GM23338 (cell line): Measurements from ENCODE around the gene SLFN12L. TPM values are rescaled to one million over a fixed set of nuclear protein-coding genes. Genes with fewer than 3 reads are reported as not detected.

Experiments used
- ATAC-seq: fragments of 200-7000 bp; cut with Tn5 transposase; 3 replicates; pipeline ENCODE4 v1.9.1; 2020
- DNase-seq: peaks from one replicate; pipeline ENCODE4 v3.0.0-alpha.2; 2015; ENCODE audit warnings: low spot score
- H2AFZ ChIP-seq: fragments of 200-600 bp; sonication (generic); 2 replicates; pipeline ENCODE4 v1.8.0; 2016; ENCODE audit warnings: antibody characterized with exemption, mild to moderate bottlenecking, moderate library complexity
- H3F3A ChIP-seq: fragments of 200-600 bp; sonication (generic); replicated peaks from 2 replicates; pipeline ENCODE4 v1.8.0; 2017; ENCODE audit warnings: antibody characterized with exemption, mixed run types, low read depth
- H3K27ac ChIP-seq: fragments of 200-600 bp; sonication (generic); 2 replicates; pipeline ENCODE4 v1.6.1; 2016; ENCODE audit warnings: low read depth
- H3K27me3 ChIP-seq: fragments of 200-600 bp; sonication (generic); 2 replicates; pipeline ENCODE4 v1.8.0; 2016; ENCODE audit warnings: mild to moderate bottlenecking, mixed run types, moderate library complexity; ENCODE audit not compliant: insufficient read depth
- H3K36me3 ChIP-seq: fragments of 200-600 bp; sonication (generic); 2 replicates; pipeline ENCODE4 v1.8.0; 2016; ENCODE audit warnings: mild to moderate bottlenecking; ENCODE audit not compliant: insufficient read depth
- H3K4me1 ChIP-seq: fragments of 200-600 bp; sonication (generic); 2 replicates; pipeline ENCODE4 v1.8.0; 2016; ENCODE audit warnings: mild to moderate bottlenecking, moderate library complexity; ENCODE audit not compliant: insufficient read depth
- H3K4me2 ChIP-seq: fragments of 200-600 bp; sonication (generic); 2 replicates; pipeline ENCODE4 v1.7.1; 2017; ENCODE audit warnings: mixed run types
- H3K4me3 ChIP-seq: fragments of 200-600 bp; sonication (generic); 2 replicates; pipeline ENCODE4 v1.6.1; 2016; ENCODE audit warnings: mixed run types
- H3K79me2 ChIP-seq: fragments of 200-600 bp; sonication (generic); replicated peaks from 2 replicates; pipeline ENCODE4 v1.8.0; 2017; ENCODE audit warnings: mild to moderate bottlenecking; ENCODE audit not compliant: insufficient read depth
- H3K9me2 ChIP-seq: fragments of 200-600 bp; sonication (generic); 2 replicates; pipeline ENCODE4 v1.8.0; 2017; ENCODE audit not compliant: insufficient read depth
- H4K20me1 ChIP-seq: fragments of 200-600 bp; sonication (generic); replicated peaks from 2 replicates; pipeline ENCODE4 v1.8.0; 2017; ENCODE audit warnings: mild to moderate bottlenecking; ENCODE audit not compliant: insufficient read depth
- H3K27ac Mint-ChIP-seq: 2 replicates; pipeline ENCODE4 v1.8.0; 2020; ENCODE audit warnings: inconsistent platforms, mild to moderate bottlenecking, moderate library complexity, mixed read lengths
- H3K27me3 Mint-ChIP-seq: 3 replicates; pipeline ENCODE4 v1.8.0; 2022; ENCODE audit warnings: low read depth, mild to moderate bottlenecking, moderate library complexity, mixed read lengths, inconsistent platforms; ENCODE audit not compliant: insufficient read depth, poor library complexity
- H3K36me3 Mint-ChIP-seq: 3 replicates; pipeline ENCODE4 v1.8.0; 2021; ENCODE audit warnings: low read depth, mild to moderate bottlenecking, inconsistent platforms, moderate library complexity, mixed read lengths
- H3K4me1 Mint-ChIP-seq: 3 replicates; pipeline ENCODE4 v1.8.0; 2020; ENCODE audit warnings: mild to moderate bottlenecking, inconsistent platforms, mixed read lengths
- H3K4me3 Mint-ChIP-seq: 3 replicates; pipeline ENCODE4 v1.8.0; 2021; ENCODE audit warnings: moderate library complexity, mild to moderate bottlenecking, inconsistent platforms, mixed read lengths
- H3K9me3 Mint-ChIP-seq: 3 replicates; pipeline ENCODE4 v1.8.0; 2020; ENCODE audit warnings: moderate library complexity, mild to moderate bottlenecking, inconsistent platforms, mixed read lengths
- CREB1 ChIP-seq: fragments of 250-450 bp; sonication (Bioruptor Pico); IDR thresholded peaks from 2 replicates; pipeline ENCODE4 v1.5.0; 2020; ENCODE audit warnings: low read depth, mild to moderate bottlenecking, moderate library complexity
- ETS1 ChIP-seq: IDR thresholded peaks from 2 replicates; pipeline ENCODE4 v1.6.1; 2016; ENCODE audit warnings: antibody characterized with exemption
- EZH2 ChIP-seq: fragments of 200-600 bp; sonication (generic); IDR thresholded peaks from one replicate; pipeline ENCODE4 v1.8.0; 2017; ENCODE audit warnings: antibody characterized with exemption, mild to moderate bottlenecking, low read depth; ENCODE audit not compliant: unreplicated experiment
- EZH2phosphoT487 ChIP-seq: fragments of 200-600 bp; sonication (generic); IDR thresholded peaks from one replicate; pipeline ENCODE4 v1.8.1; 2018; ENCODE audit warnings: antibody characterized with exemption; ENCODE audit not compliant: unreplicated experiment
- ZNF114 ChIP-seq: fragments of 250-450 bp; sonication (Bioruptor Pico); IDR thresholded peaks from 2 replicates; pipeline ENCODE4 v1.5.0; 2020; ENCODE audit warnings: mild to moderate bottlenecking, moderate library complexity
- ZNF331 ChIP-seq: fragments of 250-450 bp; sonication (Bioruptor Pico); IDR thresholded peaks from 2 replicates; pipeline ENCODE4 v1.5.0; 2020; ENCODE audit warnings: low read depth, mild to moderate bottlenecking, moderate library complexity
- polyA plus RNA-seq: library from polyadenylated mRNA; unstranded; fragments of >200 nt; fragmentation: Nextera tagmentation; extraction: Ambion mirVana; gene quantifications from 2 replicates; pipeline ENCODE4 v1.2.1, GENCODE V29; 2016
- total RNA-seq: library from RNA; depleted of rRNA; stranded (reverse); fragments of >200 nt; shearing (Covaris generic); gene quantifications from 2 replicates; pipeline ENCODE4 v1.2.3, GENCODE V29; 2014
- TF ChIP-seq, protein P1 (sequence below): IDR thresholded peaks from one replicate; pipeline ENCODE4 v1.6.1; 2018; ENCODE audit warnings: antibody characterized with exemption; ENCODE audit not compliant: unreplicated experiment

SLFN12L gene
- total and polyA plus RNA-seq, 2 experiments from 2014 or later: not detected

DNA sequence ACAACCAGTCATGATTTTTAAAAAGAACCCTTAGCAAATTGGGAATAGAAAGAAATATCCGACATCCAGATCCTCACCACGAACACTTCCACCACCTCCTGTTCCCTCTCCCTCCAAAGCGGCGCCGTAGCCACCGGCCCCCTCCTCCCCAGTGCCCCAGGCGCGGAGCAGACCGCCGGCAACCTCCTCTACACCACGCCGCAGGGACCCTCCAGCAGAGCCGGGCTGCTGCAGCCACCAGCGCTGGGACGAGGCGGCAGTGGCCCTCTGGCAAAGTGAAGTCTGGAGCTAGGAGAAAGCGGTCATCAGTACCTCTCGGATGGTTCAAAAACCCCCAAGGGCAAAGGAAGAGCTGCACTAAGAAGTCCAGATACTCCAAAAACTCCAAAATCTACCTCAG lies 47.5 kb downstream of the SLFN12L start:
- H4K20me1 ChIP-seq: peaks cover 25% of the 10 kb centered on the region
- ATAC-seq (peak; percentile 48), DNase-seq (peak; percentile 65)
- peak overlapping the region; percentile 36 for H3K4me3 ChIP-seq
- Mint-ChIP-seq H3K4me3 (no peak overlapping the region; the same call in 2 of the 3 replicates), H3K27me3 (peaks cover 96% of the 10 kb centered on the region), H3K27ac (no peak overlapping the region), H3K4me1 (peaks cover 35% of the 10 kb centered on the region), H3K36me3 (no peaks in the 10 kb centered on the region), H3K9me3 (no peaks in the 10 kb centered on the region; the same call in 1 of the 3 replicates)
- H3K79me2 ChIP-seq: no peaks in the 10 kb centered on the region
- no peaks in the 10 kb centered on the region for H3K36me3 ChIP-seq
- TF ChIP-seq, protein P1, sequence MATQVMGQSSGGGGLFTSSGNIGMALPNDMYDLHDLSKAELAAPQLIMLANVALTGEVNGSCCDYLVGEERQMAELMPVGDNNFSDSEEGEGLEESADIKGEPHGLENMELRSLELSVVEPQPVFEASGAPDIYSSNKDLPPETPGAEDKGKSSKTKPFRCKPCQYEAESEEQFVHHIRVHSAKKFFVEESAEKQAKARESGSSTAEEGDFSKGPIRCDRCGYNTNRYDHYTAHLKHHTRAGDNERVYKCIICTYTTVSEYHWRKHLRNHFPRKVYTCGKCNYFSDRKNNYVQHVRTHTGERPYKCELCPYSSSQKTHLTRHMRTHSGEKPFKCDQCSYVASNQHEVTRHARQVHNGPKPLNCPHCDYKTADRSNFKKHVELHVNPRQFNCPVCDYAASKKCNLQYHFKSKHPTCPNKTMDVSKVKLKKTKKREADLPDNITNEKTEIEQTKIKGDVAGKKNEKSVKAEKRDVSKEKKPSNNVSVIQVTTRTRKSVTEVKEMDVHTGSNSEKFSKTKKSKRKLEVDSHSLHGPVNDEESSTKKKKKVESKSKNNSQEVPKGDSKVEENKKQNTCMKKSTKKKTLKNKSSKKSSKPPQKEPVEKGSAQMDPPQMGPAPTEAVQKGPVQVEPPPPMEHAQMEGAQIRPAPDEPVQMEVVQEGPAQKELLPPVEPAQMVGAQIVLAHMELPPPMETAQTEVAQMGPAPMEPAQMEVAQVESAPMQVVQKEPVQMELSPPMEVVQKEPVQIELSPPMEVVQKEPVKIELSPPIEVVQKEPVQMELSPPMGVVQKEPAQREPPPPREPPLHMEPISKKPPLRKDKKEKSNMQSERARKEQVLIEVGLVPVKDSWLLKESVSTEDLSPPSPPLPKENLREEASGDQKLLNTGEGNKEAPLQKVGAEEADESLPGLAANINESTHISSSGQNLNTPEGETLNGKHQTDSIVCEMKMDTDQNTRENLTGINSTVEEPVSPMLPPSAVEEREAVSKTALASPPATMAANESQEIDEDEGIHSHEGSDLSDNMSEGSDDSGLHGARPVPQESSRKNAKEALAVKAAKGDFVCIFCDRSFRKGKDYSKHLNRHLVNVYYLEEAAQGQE: no peak
- TF ChIP-seq EZH2 (peak; percentile 88), ETS1 (no peak), EZH2phosphoT487 (no peak), ZNF114 (CRISPR knock-in tag) (no peak), ZNF331 (CRISPR knock-in tag) (no peak)
- no peaks in the 10 kb centered on the region for H3F3A ChIP-seq
- H3K4me2 ChIP-seq: peak overlapping the region; percentile 66; the same call in 1 of the 2 replicates
- no peak overlapping the region for H2AFZ ChIP-seq
- peaks cover 38% of the 10 kb centered on the region for H3K4me1 ChIP-seq
- H3K27me3 ChIP-seq: peaks cover 100% of the 10 kb centered on the region
- no peak overlapping the region for H3K27ac ChIP-seq
- H3K9me2 ChIP-seq: no peaks in the 10 kb centered on the region

GRCh38 chr17:35488991-35489390 lies 48.5 kb downstream of the SLFN12L start:
- peaks cover 31% of the 10 kb centered on the region for H3K4me1 ChIP-seq
- no peak overlapping the region for H3K27ac ChIP-seq
- H3K27me3 ChIP-seq: peaks cover 100% of the 10 kb centered on the region
- H3K36me3 ChIP-seq: no peaks in the 10 kb centered on the region
- peaks cover 30% of the 10 kb centered on the region for H3K4me1 Mint-ChIP-seq
- no peaks in the 10 kb centered on the region for H3K36me3 Mint-ChIP-seq
- peak; percentile 57 for TF ChIP-seq EZH2
- no peak for TF ChIP-seq CREB1
- ATAC-seq (no peak), DNase-seq (no peak)
- no peak overlapping the region for H2AFZ ChIP-seq
- H3K79me2 ChIP-seq: no peaks in the 10 kb centered on the region
- H3K4me3 Mint-ChIP-seq: no peak overlapping the region
- peaks cover 2% of the 10 kb centered on the region; the same call in 2 of the 3 replicates for H3K9me3 Mint-ChIP-seq
- H3F3A ChIP-seq: no peaks in the 10 kb centered on the region
- H3K9me2 ChIP-seq: no peaks in the 10 kb centered on the region
- H3K27ac Mint-ChIP-seq: no peak overlapping the region
- H3K27me3 Mint-ChIP-seq: peaks cover 99% of the 10 kb centered on the region
- H4K20me1 ChIP-seq: peaks cover 25% of the 10 kb centered on the region
- H3K4me3 ChIP-seq: no peak overlapping the region
- no peak overlapping the region for H3K4me2 ChIP-seq
